ENCODE results near the gene SPNS2.

The SPNS2 gene

DNA sequence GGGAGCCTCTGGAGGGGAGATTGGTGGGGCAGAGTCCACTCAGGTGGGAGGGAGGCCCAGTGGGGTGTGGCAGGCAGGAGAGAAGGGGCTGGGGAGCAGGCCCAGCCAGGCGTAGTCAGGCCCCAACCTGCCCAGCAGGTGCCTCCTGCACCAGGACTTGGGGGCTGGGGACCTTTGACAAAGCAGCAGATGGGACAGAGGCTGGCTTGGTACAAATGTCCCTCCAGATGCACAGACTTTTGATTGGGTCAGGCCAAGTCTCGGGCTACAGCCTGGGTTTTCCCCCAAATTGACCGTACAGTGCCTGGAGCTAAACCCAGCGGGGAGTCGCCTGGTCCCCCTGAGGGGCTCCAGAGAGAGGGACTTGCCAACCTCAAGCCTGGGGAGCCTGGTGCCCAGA is 61.3 kb downstream of the SPNS2 start:
- TF ChIP-seq, protein P1, sequence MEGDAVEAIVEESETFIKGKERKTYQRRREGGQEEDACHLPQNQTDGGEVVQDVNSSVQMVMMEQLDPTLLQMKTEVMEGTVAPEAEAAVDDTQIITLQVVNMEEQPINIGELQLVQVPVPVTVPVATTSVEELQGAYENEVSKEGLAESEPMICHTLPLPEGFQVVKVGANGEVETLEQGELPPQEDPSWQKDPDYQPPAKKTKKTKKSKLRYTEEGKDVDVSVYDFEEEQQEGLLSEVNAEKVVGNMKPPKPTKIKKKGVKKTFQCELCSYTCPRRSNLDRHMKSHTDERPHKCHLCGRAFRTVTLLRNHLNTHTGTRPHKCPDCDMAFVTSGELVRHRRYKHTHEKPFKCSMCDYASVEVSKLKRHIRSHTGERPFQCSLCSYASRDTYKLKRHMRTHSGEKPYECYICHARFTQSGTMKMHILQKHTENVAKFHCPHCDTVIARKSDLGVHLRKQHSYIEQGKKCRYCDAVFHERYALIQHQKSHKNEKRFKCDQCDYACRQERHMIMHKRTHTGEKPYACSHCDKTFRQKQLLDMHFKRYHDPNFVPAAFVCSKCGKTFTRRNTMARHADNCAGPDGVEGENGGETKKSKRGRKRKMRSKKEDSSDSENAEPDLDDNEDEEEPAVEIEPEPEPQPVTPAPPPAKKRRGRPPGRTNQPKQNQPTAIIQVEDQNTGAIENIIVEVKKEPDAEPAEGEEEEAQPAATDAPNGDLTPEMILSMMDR (IDR thresholded peaks at IDR 0.05; ENCODE audit: unreplicated experiment in 3 of 3): no peak
- Mint-ChIP-seq H3K27me3 (ENCODE audit: low read depth) (no peaks in the 10 kb centered on the region), H3K36me3 (ENCODE audit: low read depth) (no peaks in the 10 kb centered on the region), H3K9me3 (no peaks in the 10 kb centered on the region), H3K4me1 (peaks cover 19% of the 10 kb centered on the region), H3K27ac (peak overlapping the region in 1 of 3 experiments; percentile 17), H3K4me3 (no peak overlapping the region)

DNA sequence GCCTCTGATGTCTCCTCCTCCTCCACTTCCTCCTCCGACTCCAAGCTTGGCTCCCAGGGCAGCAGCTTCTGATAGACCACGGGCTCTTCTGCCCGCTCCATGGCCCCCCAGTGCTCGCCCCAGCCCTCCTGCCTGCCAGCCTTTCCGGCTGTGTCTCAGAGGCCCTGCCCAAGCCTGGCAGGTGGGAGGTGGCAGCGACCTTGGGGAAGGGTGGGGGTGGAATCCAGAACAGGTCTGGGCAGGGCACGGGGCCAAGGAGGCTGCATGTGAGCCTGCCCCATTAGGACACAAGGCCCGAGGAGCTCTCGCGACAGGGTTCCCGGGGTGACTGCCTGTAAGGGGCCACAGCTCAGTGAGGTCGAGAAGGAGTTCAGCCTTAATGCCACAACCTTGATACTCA is 61.7 kb downstream of the SPNS2 start, which contains the start of gene GGT6:
Gene GGT6, minus strand, starts transcription at position 157 of the 400 bp plus-strand sequence. Its CDS starts 56 bp downstream, at position 101.
- H3K27me3 Mint-ChIP-seq (ENCODE audit: low read depth): peaks cover 2% of the 10 kb centered on the region
- peak within 1 kb of the TSS in 1 of 3 experiments; percentile 10 for H3K4me3 Mint-ChIP-seq
- peaks cover 18% of the 10 kb centered on the region for H3K4me1 Mint-ChIP-seq
- H3K36me3 Mint-ChIP-seq (ENCODE audit: low read depth): no peaks in the 10 kb centered on the region
- TF ChIP-seq, protein P1 (IDR thresholded peaks at IDR 0.05; ENCODE audit: unreplicated experiment in 3 of 3): no peak
- H3K9me3 Mint-ChIP-seq: no peaks in the 10 kb centered on the region
- peak within 1 kb of the TSS; percentile 17 to 47 (median 23) for H3K27ac Mint-ChIP-seq

DNA sequence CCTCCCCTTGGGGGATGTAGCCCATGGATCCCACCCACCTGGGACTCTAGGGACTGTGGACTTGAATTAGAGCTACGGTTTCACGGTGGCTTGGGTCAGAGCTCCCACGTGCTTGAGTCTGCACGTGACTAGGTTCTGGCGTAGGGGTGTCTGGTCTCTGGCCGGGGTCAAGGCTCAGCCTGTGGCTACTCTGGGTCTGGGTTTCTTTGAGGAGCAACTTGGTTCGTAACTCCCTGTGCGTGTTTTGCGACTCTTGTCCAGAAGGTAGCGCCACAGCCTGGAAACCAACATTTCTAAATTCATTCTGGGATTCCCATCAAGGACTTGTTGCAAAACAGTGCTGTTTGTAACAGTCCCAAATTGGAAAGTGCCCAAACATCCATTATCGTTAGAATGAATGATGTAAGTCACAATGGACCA is 62.2 kb downstream of the SPNS2 start:
- TF ChIP-seq, protein P1 (IDR thresholded peaks at IDR 0.05; ENCODE audit: unreplicated experiment in 3 of 3): peak in 2 of 3 experiments; percentile 27
- H3K4me1 Mint-ChIP-seq: peaks cover 18% of the 10 kb centered on the region
- no peaks in the 10 kb centered on the region for H3K9me3 Mint-ChIP-seq
- H3K27ac Mint-ChIP-seq: peak overlapping the region; percentile 1 to 47 (median 23)
- peaks cover 5% of the 10 kb centered on the region for H3K27me3 Mint-ChIP-seq (ENCODE audit: low read depth)
- H3K36me3 Mint-ChIP-seq (ENCODE audit: low read depth): no peaks in the 10 kb centered on the region
- peak overlapping the region in 1 of 3 experiments; percentile 10 for H3K4me3 Mint-ChIP-seq

DNA sequence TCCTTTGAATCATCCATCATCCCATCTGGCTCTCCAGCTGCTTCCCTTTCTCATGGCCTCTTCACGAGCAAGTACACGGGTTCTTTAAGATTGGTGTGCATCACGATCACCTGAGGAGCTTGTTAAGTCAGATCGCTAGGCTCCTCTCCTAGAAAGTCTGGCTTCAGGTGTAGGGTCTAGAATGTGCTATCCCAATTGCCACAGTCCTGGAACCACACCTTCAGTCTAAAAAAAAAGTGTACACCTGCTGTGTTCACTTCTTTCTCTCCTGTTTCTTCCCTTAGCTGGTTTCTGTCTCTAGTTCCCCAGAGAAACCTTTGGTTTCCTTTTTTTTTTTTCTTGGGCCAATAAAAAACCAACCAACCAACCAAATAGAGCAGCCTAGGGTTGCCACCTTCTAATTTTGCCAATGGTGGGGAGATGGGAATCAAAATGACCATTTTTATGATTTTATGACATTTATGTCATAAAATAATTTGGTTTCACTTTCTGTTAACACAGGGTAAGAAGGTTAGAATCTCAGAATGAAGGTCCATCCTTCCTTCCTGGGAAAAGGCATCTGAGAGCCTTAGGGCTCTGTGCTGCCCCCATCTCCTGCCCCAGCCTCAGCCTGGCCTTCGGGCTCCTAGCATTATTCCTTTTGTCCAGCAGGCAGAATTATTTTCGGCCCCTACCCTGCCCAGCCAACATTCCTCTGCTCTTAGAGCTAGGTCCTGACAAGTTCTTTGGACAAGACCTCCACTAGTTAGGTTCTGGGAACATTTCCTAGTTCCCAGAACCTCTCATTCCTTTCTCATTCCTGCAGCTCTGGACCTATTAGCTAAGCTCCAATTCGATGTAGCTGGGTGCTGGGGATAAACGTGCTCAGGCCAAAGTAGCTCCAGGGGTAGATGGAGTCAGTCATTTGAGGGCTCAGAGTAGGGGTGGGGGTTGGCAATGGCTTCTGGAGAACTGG is 63.6 kb downstream of the SPNS2 start:
- TF ChIP-seq, protein P1 (IDR thresholded peaks at IDR 0.05; ENCODE audit: unreplicated experiment in 3 of 3): no peak
- Mint-ChIP-seq H3K4me3 (no peak overlapping the region), H3K27me3 (ENCODE audit: low read depth) (peaks cover 5% of the 10 kb centered on the region), H3K9me3 (no peaks in the 10 kb centered on the region), H3K27ac (peak overlapping the region in 1 of 3 experiments; percentile 12), H3K36me3 (ENCODE audit: low read depth) (no peaks in the 10 kb centered on the region), H3K4me1 (peaks cover 17% of the 10 kb centered on the region)

DNA sequence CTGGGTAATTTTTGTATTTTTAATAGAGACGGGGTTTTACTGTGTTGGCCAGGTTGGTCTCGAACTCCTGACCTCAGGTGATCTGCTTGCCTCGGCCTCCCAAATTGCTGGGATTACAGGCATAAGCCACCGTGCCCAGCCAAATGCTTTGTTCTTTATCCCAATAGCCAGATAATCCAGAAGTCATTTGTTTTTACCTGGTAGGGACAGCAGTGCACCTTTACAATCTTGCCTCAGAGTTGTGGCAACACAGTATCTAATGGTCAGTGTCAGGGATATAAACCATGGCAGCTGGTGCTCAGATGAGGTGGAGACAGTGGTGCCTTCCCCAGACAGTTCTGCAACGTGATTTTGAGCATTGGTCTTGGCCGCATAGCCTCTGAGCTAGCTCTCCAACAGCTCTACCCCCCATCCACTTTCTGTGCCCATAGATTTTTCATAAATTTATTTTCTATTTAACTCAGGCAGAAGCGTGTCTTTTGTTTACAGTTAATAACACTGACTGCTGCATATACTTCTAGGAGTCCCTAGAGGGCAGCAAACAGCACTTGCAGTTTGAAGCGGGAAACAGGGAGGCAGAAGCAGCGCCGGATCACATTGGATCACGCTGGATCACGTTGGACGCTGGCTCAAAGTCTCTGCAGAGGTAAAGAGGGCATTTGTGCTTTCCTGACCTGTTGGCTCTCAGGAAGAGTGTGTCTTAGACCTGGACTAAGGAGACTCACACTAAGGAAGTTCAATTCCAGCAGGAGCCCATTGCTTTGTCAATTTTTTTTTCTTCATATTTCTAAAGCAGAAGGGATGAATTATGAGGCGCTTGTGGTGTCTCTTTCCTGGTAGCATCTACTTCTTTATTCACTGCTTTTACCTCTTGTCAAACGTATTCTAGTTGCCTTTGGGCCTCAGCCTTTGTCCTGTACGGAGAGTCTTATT is 66.8 kb downstream of the SPNS2 start:
- peak overlapping the region; percentile 36 to 60 (median 46) for H3K27ac Mint-ChIP-seq
- peaks cover 17% of the 10 kb centered on the region for H3K4me1 Mint-ChIP-seq
- peaks cover 5% of the 10 kb centered on the region for H3K27me3 Mint-ChIP-seq (ENCODE audit: low read depth)
- H3K36me3 Mint-ChIP-seq (ENCODE audit: low read depth): no peaks in the 10 kb centered on the region
- H3K9me3 Mint-ChIP-seq: no peaks in the 10 kb centered on the region
- H3K4me3 Mint-ChIP-seq: peak overlapping the region in 1 of 3 experiments; percentile 38
- TF ChIP-seq, protein P1 (IDR thresholded peaks at IDR 0.05; ENCODE audit: unreplicated experiment in 3 of 3): peak; percentile 76 to 86 (median 84)
